Non-pigmented ciliary epithelial cell (primary cell): Measurements from ENCODE around the gene NFATC2IP.
"Not testable (repeated sequence)": the region's sequence is repeated elsewhere in the genome, so short reads cannot be mapped to it uniquely, and the experiment has no call there.

Experiments
- DNase-seq: peaks from one replicate; pipeline ENCODE4 v3.0.0-alpha.2; 2010; ENCODE audit warnings: low read depth

The NFATC2IP gene

DNA sequence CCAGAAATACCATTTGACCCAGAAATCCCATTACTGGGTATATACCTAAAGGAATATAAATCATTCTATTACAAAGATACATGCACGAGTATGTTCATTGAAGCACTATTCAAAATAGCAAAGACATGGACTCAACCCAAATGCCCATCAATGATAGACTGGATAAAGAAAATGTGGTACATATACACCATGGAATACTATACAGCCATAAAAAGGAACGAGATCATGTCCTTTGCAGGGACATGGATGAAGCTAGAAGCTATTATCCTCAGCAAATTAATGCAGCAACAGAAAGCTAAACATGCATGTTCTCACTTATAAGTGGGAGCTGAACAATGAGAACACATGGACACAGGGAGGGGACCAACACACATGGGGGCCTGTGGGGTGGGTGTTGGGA is 24.5 kb upstream of the NFATC2IP start:
- not testable (repeated sequence) for DNase-seq

DNA sequence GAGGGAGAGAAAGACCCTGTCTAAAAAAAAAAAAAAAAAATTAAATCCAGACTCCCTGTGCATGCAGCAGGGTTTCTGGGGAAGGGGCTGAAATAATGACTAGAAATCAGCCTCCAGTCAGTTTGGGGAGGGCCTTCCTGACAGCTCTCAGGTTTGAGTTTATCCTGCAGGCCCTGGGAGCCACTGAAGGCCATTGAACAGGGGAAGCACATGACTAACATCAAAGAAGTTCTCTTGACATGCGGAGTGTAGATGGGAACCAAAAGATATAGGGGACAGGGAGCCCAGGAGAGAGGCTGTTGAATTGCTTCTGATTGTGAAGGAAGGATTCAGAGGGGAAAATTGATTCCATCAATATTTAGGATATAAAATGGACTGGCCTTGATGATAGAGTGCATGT is 22.9 kb upstream of the NFATC2IP start:
- no peak for DNase-seq

DNA sequence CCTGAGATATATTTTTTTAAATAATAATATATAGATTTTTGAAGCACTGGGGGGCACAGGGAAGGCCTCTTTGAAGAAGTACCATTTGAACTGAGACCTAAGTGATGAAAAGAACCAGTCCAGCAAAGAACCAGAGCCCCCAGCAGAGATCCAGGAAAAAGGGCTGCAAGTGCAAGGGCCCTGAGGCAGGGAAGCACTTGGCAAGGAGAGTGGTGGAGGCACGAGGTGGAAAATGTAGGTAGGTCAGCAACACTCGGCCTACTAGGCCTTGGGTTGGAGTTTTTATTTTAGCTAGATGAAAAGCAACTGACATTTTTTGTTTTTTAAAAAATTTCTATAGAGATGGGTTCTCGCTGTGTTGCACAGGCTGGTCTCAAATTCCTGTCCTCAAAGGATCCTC is 20.5 kb upstream of the NFATC2IP start:
- no peak for DNase-seq

DNA sequence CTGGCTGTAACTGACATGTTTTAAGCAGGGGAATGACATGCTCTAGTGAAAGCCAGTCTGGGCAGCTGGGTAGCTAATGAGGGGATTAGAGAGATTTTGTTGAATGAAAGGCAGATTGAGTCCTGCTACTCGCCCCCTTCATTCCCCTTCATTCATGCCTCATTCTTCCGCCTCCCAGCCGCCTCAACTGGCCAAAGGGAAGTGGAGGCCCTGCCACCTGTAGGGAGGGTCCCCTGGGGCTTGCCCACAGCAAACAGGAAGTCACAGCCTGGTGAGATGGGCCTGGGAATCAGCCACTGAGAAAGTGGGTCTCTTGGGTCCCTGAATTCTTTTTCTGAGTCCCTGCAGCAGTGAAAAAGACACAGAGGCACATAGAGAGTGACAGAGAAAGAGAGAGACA is 20.1 kb upstream of the NFATC2IP start:
- no peak for DNase-seq

DNA sequence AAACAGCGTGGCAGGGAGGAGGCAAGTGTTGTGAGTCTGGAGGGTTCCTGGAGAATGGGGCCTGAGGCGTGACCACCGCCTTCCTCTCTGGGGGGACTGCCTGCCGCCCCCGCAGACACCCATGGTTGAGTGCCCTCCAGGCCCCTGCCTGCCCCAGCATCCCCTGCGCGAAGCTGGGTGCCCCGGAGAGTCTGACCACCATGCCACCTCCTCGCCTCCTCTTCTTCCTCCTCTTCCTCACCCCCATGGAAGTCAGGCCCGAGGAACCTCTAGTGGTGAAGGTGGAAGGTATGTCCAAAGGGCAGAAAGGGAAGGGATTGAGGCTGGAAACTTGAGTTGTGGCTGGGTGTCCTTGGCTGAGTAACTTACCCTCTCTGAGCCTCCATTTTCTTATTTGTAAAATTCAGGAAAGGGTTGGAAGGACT is 18.9 kb upstream of the NFATC2IP start, which contains the start of gene CD19:
TSS of gene CD19 (plus strand) at position 171 of the 425 bp plus-strand sequence. CDS start at position 201, 30 bp downstream.
- no peak for DNase-seq

DNA sequence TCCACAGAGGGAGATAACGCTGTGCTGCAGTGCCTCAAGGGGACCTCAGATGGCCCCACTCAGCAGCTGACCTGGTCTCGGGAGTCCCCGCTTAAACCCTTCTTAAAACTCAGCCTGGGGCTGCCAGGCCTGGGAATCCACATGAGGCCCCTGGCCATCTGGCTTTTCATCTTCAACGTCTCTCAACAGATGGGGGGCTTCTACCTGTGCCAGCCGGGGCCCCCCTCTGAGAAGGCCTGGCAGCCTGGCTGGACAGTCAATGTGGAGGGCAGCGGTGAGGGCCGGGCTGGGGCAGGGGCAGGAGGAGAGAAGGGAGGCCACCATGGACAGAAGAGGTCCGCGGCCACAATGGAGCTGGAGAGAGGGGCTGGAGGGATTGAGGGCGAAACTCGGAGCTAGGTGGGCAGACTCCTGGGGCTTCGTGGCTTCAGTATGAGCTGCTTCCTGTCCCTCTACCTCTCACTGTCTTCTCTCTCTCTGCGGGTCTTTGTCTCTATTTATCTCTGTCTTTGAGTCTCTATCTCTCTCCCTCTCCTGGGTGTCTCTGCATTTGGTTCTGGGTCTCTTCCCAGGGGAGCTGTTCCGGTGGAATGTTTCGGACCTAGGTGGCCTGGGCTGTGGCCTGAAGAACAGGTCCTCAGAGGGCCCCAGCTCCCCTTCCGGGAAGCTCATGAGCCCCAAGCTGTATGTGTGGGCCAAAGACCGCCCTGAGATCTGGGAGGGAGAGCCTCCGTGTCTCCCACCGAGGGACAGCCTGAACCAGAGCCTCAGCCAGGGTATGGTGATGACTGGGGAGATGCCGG is 18.2 kb upstream of the NFATC2IP start:
- DNase-seq = no peak

DNA sequence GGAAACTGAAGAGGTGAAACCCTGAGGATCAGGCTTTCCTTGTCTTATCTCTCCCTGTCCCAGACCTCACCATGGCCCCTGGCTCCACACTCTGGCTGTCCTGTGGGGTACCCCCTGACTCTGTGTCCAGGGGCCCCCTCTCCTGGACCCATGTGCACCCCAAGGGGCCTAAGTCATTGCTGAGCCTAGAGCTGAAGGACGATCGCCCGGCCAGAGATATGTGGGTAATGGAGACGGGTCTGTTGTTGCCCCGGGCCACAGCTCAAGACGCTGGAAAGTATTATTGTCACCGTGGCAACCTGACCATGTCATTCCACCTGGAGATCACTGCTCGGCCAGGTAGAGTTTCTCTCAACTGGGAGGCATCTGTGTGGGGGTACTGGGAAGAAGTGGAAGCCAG is 17.6 kb upstream of the NFATC2IP start:
- no peak for DNase-seq

DNA sequence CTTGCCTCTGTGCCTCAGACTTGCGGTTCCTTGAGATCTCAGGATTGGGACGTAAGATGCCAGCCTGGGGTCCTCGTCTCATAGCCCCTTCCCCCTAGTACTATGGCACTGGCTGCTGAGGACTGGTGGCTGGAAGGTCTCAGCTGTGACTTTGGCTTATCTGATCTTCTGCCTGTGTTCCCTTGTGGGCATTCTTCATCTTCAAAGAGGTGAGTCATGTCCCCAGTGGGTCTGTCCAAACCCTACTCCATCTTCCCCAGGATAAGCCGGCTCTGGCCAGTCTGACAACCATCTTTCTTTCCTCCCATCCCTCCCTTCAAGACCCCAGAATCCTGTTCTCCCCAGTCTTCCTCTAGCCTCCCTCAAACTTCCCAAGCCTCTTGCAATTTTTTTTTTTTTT is 15.4 kb upstream of the NFATC2IP start:
- DNase-seq = no peak

DNA sequence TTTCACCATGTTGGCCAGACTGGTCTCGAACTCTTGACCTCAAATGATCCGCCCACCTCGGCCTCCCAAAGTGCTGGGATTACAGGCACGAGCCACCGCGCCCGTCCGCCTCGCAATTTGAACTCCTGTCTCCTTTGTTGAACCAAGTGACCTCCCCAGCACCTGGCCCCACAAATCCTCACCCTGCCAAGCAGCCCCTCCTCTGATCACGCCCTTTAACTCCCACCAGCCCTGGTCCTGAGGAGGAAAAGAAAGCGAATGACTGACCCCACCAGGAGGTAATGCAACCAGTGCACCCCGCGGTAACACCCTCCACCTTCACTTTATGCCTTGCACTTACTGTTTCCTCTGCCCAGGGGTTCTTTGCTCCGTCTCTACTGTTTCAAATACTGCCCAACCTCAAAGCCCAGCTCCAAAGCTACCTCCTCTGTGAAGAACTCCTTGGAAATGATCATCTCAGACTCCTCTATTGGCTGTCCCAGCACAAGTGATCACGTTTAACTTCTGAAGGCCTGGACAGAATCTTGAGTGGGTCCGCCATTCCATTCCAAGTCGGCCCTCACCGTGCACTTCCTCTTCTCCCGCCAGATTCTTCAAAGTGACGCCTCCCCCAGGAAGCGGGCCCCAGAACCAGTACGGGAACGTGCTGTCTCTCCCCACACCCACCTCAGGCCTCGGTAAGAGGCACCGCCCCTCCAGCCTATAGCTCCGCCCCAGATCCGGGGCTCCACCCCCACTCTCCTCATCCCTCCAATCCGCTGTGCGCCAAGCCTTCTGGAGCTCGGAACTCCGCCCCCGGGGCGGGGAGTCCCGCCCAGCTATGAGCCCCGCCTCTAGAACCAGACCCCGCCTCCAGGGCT is 14.6 kb upstream of the NFATC2IP start:
- DNase-seq = no peak

DNA sequence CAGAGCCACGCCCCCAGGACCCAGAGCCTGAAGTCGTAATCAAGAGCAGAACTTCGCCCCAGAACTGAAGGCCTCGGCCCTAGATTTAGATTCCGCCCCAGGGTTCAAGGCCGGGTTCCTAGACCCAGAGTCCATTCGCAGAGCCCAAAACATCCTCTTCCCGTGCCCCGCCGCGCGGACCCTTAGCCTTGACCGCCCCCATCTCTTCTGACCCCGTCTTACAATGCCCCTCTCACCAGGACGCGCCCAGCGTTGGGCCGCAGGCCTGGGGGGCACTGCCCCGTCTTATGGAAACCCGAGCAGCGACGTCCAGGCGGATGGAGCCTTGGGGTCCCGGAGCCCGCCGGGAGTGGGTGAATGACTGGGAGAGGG is 14.0 kb upstream of the NFATC2IP start:
- DNase-seq = no peak

DNA sequence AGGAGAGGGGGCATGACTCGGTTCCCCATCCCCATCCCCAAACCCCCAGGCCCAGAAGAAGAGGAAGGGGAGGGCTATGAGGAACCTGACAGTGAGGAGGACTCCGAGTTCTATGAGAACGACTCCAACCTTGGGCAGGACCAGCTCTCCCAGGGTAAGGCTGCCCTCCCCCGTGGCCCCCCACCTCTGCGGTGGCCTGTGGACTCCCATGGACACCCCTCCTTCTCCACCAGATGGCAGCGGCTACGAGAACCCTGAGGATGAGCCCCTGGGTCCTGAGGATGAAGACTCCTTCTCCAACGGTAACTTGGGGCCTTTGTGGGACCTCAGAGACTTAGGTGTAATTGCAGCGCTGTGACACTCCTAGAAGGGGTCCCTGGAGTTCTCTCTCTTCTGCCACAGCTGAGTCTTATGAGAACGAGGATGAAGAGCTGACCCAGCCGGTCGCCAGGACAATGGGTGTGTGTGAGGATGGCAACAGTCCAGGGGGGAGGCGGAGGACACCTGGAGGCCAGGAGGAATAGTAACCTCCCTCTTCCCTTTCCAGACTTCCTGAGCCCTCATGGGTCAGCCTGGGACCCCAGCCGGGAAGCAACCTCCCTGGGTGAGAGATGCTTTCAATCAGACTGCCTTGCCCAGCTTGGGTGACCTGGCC is 13.4 kb upstream of the NFATC2IP start:
- DNase-seq = no peak

DNA sequence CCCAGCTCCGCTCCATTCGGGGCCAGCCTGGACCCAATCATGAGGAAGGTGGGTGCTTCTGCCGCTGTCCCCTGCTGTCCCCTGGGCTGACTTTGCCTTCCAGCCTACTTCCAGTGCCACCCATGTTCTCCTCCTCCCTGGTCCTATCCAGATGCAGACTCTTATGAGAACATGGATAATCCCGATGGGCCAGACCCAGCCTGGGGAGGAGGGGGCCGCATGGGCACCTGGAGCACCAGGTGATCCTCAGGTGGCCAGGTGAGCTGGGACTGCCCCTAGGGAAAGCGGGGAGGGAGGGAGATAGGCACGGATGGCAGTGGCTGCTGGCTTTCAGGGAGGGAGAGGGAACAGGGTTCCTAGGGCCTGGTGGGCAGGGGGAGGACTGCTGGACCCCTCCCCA is 12.0 kb upstream of the NFATC2IP start:
- no peak for DNase-seq

DNA sequence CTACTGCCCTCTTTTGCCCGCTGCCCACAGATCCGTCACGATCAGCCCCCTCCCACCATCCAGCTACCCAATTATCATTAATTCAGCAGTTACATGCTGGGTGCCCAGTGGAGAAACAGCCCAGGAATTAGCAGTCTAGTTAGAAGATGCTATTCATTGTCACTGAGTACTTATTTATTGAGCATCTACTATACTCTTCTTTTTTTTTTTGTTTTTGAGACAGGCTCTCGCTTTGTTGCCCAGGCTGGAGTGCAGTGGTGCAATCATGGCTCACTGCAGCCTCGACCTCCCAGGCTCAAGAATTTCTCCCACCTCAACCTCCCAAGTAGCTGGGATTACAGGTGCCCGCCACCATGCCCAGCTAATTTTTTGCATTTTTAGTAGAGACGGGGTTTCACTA is 10.9 kb upstream of the NFATC2IP start:
- not testable (repeated sequence) for DNase-seq

DNA sequence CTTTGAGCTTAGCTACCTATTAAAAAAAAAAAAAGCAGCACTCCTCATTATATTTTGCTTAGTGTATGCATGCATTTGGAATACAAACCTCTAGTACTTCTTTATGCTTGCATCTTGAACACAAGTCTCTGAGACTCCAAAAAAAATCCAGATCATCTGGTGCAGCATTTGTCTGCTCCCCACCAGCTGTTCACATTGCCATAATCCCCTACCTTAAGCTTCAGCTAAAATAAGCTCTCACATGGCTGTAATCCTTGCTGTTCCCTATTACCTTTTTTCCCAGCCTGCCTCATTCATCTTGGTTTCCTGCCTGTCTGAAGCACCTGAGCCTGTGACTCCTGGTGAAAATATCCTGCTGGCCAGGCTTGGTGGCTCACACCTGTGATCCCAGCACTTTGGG is 7.5 kb upstream of the NFATC2IP start:
- no peak for DNase-seq

DNA sequence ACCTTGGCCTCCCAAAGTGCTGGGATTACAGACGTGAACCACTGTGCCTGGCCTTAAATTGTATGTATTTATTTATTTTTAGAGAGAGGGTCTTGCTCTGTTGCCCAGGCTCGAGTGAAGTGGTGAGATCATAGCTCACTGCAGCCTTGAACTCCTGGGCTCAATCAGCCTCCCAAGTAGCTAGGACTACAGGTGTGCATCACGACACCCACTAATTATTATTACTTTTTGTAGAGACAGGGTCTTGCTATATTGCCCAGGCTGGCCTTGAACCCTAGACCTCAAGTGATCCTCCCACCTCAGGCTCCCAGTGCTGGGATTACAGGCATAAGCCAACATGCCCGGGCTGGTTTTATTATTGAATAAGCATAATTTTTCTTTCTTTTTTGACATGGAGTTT is 4.1 kb upstream of the NFATC2IP start:
- DNase-seq = no peak

DNA sequence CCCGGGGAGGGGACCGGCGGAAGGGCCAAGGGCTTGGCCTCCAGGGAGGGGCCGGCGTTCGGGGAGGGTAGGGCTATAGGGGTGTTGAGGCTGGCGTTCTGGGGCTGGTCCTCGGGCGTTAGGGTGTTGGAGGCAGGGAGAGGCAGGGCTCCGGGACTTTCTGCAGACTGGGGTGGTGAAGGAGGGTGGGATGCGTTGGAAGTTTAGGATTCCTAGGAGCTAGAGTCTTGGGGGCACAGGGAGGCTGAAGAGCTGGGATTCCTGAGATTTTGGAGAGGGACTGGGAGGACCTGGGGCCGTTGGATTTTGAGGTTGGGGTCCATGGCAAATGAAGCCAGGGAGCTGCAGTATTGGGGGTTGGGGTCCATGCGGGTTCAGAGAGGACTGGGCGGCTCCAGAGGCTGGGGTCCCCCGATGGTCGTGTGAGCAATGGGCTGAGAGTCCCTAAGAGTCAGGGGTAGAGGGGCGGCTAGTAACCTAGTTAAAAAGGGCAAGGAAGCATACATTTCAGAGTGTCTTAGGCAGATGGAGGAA is 740 bp downstream of the NFATC2IP start:
- DNase-seq = no peak

DNA sequence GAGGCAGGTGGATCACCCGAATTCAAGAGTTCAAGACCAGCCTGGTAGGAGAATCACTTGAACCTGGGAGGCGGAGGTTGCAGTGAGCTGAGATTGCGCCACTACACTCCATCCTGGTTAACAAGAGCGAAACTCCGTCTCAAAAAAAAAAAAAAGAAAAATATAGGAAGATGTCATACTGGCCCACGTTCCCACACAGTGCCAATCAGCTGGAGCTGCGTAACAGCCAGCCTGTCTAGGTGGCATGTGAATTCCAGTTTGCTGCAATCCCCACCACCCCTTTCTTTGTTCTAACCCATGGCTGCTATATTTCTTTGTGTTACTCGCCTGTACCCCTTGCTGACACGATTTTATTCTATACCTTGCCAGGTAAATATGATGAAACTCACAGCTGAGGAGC is 7.5 kb downstream of the NFATC2IP start:
- DNase-seq = no peak

DNA sequence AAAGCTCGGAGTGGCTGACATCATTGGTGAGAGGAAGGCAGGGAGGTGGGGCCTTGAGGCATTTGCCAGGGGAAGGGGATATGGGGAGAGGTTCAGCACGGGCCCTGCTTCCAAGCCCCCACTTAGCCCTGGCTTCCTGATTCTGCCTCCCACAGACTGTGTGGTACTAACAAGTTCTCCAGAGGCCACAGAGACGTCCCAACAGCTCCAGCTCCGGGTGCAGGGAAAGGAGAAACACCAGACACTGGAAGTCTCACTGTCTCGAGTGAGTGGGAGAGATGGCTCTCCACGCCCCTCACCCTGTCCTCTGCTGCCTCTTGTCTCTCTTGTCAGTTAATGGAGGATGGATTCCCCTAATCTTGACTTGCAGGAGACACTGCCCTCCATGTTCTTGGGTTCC is 8.1 kb downstream of the NFATC2IP start:
- no peak for DNase-seq

DNA sequence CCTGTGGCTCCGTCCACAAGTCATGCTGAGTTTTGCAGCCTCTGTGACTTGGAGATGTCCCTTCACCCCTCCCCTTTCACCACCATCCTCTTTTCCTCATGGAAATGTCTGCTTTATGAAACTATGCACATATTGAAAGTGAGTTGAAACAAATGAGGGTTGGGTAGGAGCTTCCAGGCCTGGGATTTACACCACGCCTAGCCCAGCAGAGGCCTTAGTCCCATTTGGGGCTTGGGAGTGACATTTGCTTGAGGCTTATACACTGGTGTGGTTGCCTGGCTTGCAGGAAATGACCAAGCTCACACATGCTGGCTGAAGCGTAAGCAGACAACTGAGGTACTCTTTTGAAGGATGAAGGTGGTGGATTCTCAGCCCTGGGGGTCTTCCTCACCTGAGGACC is 13.3 kb downstream of the NFATC2IP start:
- no peak for DNase-seq

DNA sequence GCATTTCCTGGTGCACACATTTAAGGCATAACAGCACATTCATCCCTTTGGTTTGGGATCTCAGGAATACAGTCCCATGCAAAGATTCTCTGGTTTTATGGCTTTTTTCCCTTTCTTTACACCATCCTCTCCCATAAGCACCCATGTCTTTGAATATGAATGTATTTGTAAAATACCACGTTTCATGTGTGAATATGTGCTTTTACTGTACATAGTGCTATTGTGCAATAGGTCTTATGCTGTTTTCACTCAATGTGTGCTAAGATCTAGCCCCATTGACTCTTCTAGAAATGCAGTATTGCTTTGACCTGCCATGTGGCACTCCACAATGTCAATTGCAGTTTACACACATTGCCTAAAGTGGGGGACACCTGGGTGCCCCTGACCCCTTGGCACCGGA is 13.8 kb downstream of the NFATC2IP start:
- DNase-seq = no peak

DNA sequence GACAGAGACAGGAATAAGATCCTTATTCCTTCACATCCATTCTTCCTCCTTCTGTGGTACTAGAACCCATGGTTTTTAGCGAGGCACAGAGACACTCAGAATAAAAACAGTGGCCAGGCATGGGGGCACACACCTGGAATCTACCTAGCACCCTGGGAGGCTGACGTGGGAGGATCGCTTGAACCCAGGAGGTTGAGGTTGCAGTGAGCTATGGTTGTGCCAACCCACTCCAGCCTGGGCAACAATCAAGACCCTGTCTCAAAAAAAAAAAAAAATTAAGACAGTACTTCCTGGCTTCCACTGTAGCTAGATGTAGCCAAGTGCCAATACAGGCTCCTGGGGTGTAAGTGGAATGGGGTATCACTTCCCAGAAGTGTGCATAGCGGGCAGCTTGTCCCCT is 16.4 kb downstream of the NFATC2IP start:
- DNase-seq = no peak

DNA sequence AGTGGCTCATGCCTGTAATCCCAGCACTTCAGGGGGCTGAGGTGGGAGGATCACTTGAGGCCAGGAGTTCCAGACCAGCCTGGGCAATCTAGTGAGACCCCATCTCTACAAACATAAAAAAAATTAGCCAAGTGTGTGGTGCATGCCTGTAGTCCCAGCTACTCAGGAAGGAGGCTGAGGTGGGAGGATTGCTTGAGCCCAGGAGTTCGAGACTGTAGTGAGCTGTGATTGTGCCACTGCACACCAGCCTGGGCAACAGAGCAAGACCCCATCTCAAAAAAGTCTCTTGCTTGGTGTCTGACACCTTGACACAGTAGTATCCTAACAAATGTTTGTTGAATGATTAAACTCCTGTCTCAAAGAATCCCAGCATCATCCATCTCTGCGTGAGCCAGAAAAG is 19.0 kb downstream of the NFATC2IP start:
- DNase-seq = not testable (repeated sequence)
